NCI-H82 treated with DMSO at 0.1 percent for 48 hours (cell line): ENCODE data around the gene SRSF7.
"Not testable (repeated sequence)": the region's sequence is repeated elsewhere in the genome, so short reads cannot be mapped to it uniquely, and the experiment has no call there.

Source experiments
- DNase-seq: peaks from one replicate; lab custom pipeline; 2025; ENCODE audit not compliant: unreplicated experiment; lab: John Stamatoyannopoulos, UW

The SRSF7 gene

GRCh38 chr2:38750891-38751595 is at the start of gene SRSF7:
TSS of gene SRSF7 (minus strand) at chr2:38751361. CDS start at chr2:38751256, 105 bp downstream.
- peak; percentile 99 for DNase-seq

DNA sequence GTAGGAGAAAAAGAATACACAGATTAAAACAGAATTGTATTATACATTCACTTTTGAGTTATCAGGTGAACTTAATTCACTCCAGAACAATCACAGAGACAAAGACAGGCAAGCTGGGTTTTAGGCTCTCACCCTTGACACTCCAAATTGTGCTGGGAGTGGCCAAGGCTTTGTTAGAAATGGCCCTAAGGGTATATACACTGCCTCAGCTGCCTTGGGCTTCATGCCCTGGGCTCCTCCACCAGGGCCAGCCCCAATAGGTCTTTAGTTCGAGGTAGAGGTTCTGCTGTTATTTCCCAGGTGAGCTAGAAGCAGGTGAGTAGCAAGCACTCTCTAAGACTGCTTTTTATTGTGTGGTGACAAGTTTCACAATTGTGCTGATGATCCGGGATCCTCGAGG is 46.8 kb upstream of the SRSF7 start:
- no peak for DNase-seq

DNA sequence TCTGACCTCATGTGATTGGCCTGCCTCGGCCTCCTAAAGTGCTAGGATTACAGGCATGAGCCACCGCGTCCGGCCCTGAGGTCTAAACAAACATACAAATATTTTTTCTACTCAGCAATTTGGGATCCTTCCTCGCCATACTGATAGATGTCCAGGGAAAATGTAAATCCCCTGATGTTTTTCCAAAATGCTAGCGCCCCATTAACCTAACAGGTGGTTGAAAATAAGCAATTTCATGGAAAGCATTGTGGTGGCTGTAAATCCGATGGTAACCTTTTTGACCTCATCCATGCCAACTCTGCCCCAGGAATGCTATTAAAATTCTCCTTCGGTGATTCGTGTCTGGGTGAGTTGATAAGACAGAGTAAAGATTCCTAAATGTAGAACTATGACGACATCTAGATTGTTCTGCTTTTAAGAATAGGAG is 46.1 kb upstream of the SRSF7 start:
- DNase-seq, result no peak

DNA sequence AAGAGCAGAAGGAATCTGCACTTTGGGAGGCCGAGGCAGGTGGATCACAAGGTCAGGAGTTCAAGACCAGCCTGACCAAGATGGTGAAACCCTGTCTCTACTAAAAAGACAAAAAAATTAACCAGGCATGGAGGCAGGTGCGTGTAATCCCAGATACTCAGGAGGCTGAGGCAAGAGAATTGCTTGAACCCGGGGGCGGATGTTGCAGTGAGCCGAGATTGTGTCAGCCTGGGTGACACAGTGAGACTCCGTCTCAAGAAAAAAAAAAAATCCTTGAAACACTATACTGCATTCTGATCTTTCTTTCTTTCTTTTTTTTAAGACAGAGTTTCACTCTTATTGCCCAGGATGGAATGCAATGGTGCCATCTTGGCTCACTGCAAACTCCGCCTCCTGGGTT is 43.9 kb upstream of the SRSF7 start:
- DNase-seq, result not testable (repeated sequence)

DNA sequence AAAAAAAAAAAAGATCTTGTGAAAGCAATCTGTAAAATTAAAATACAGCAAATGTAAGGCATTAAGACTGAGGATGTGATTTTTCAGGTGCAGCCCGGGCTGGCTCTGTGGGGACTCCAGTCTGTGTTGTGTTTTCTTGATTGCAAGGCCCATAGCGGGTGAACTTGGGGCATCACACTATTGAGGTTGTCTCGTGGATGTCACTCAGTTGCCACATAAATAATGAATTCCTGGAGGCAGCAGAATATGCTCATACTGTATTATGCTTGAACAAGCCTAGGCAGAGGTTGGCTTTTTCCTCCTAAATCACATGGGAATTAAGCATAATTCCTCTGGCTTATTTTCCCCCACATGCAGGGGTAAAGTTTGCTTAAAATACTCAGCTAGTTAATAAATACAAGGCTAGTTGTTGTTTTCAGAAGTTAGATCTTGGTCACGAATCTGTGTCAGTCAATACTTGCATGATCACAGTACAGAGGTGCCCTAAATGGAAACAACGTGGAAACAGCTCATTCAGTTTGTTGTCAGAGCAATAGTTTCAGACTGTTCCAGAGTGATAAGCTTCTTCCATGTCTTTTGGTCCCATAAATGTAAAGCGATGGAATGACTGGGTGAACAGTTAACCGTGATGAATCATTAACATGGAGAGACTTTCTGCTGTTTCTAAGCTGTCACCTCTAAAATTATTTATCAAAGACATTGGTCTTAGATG is 43.2 kb upstream of the SRSF7 start:
- DNase-seq, result no peak

GRCh38 chr2:38793511-38793910 is 42.4 kb upstream of the SRSF7 start:
- DNase-seq, result no peak

GRCh38 chr2:38792751-38793150 is 41.6 kb upstream of the SRSF7 start:
- DNase-seq, result no peak

DNA sequence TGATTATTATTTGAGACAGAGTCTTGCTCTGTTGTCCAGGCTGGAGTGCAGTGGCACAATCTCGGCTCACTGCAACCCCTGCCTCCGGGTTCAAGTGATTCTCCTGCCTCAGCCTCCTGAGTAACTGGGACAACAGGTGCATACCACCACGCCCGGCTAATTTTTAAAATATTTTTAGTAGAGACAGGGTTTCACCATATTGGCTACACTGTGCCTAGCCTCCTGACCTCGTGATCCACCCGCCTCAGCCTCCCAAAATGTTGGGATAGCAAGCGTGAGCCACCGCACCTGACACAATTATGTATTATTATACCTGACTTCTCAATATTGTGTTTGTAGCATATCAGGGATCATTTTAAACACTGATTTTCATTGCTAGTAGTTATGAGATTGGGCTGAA is 41.2 kb upstream of the SRSF7 start:
- DNase-seq, result not testable (repeated sequence)

- no peak for DNase-seq
These were observed 40.6 kb upstream of the SRSF7 start for GRCh38 chr2:38791744-38792143.

- no peak for DNase-seq
These were observed 38.5 kb upstream of the SRSF7 start for GRCh38 chr2:38789691-38790090.

GRCh38 chr2:38788306-38788705 is 37.1 kb upstream of the SRSF7 start:
- peak; percentile 57 for DNase-seq

- DNase-seq, result no peak
These were observed 32.4 kb upstream of the SRSF7 start for GRCh38 chr2:38783586-38783985.

- peak; percentile 64 for DNase-seq
These were observed 27.5 kb upstream of the SRSF7 start for GRCh38 chr2:38778687-38779082.

DNA sequence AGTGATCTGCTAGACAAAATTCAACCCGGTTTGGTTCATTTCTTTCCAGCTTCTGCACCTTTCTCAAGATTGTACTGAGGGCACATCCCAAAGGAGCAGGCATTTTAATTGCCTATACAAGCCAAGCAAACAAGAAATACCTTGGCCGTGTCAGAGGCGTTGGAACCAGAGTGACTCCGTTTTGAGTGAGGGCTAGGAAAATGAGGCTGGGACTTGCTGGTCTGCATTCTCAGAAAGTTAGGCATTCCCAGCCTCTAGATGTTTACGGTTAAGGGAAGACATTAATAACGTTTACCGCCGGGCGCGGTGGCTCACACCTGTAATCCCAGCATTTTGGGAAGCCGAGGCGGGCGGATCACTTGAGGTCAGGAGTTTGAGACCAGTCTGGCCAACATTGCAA is 25.4 kb upstream of the SRSF7 start:
- no peak for DNase-seq

- no peak for DNase-seq
These were observed 24.7 kb upstream of the SRSF7 start for GRCh38 chr2:38775921-38776225.

GRCh38 chr2:38775097-38775920 is 24.1 kb upstream of the SRSF7 start:
- DNase-seq, result no peak

GRCh38 chr2:38771632-38772031 is 20.5 kb upstream of the SRSF7 start:
- DNase-seq, result no peak

GRCh38 chr2:38765551-38765950 is 14.4 kb upstream of the SRSF7 start:
- no peak for DNase-seq

DNA sequence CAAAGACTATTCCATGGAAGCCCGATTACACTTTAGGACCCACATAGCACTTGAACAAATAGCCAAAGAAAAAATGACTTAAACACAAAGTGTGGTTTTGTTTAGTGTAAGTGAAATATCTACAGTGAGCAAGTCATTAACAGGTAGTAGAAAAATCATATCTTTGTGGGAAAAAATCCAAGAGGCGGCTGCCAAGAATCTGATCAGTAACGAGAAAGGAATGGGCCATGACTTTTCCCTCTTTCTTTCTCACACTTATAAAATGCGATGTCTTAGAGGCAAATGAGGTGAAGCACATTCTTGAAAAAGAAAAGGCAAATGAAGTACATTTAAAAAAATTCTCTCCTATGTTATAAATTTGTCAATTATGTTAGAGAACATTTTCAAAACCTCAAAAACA is 14.0 kb upstream of the SRSF7 start:
- DNase-seq, result no peak

DNA sequence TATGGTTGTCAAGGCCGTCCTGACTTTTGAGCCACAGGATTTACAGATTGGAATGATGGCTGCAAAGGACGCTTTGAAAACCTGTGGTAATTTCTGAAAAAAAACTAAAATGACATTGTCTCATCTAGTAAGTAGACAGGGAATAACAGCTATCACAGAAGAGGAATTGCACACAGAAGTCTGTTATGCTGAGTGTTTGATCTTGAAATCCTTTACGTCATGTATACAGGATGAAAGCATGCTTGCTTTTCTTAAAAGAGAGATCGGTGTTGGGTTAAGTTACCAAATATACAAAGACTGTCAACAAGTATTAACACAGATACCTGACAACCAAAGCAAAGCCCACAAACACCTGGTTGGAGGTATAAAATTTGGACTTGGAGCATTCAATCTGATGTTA is 12.6 kb upstream of the SRSF7 start:
- DNase-seq, result no peak

- DNase-seq, result no peak
These were observed 12.1 kb upstream of the SRSF7 start for GRCh38 chr2:38763228-38763627.

DNA sequence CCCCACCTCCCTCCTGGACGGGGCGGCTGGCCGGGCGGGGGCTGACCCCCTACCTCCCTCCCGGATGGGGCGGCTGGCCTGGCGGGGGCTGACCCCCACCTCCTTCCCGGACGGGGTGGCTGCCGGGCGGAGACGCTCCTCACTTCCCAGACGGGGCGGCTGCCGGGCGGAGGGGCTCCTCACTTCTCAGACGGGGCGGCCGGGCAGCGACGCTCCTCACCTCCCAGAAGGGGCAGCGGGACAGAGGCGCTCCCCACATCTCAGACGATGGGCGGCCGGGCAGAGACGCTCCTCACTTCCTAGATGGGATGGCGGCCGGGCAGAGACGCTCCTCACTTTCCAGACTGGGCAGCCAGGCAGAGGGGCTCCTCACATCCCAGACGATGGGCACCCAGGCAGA is 4.7 kb upstream of the SRSF7 start:
- DNase-seq, result not testable (repeated sequence)
